GM23338 (cell line): ENCODE measurements around the gene MYT1. TPM values are rescaled to one million over a fixed set of nuclear protein-coding genes. Genes with fewer than 3 reads are reported as not detected.

ENCODE experiments used
- ATAC-seq: fragments of 200-7000 bp; cut with Tn5 transposase; 3 replicates; pipeline ENCODE4 v1.9.1; 2020
- DNase-seq: peaks from one replicate; pipeline ENCODE4 v3.0.0-alpha.2; 2015; ENCODE audit warnings: low spot score
- H2AFZ ChIP-seq: fragments of 200-600 bp; sonication (generic); 2 replicates; pipeline ENCODE4 v1.8.0; 2016; ENCODE audit warnings: antibody characterized with exemption, mild to moderate bottlenecking, moderate library complexity
- H3F3A ChIP-seq: fragments of 200-600 bp; sonication (generic); replicated peaks from 2 replicates; pipeline ENCODE4 v1.8.0; 2017; ENCODE audit warnings: antibody characterized with exemption, mixed run types, low read depth
- H3K27ac ChIP-seq: fragments of 200-600 bp; sonication (generic); 2 replicates; pipeline ENCODE4 v1.6.1; 2016; ENCODE audit warnings: low read depth
- H3K27me3 ChIP-seq: fragments of 200-600 bp; sonication (generic); 2 replicates; pipeline ENCODE4 v1.8.0; 2016; ENCODE audit warnings: mild to moderate bottlenecking, mixed run types, moderate library complexity; ENCODE audit not compliant: insufficient read depth
- H3K36me3 ChIP-seq: fragments of 200-600 bp; sonication (generic); 2 replicates; pipeline ENCODE4 v1.8.0; 2016; ENCODE audit warnings: mild to moderate bottlenecking; ENCODE audit not compliant: insufficient read depth
- H3K4me1 ChIP-seq: fragments of 200-600 bp; sonication (generic); 2 replicates; pipeline ENCODE4 v1.8.0; 2016; ENCODE audit warnings: mild to moderate bottlenecking, moderate library complexity; ENCODE audit not compliant: insufficient read depth
- H3K4me2 ChIP-seq: fragments of 200-600 bp; sonication (generic); 2 replicates; pipeline ENCODE4 v1.7.1; 2017; ENCODE audit warnings: mixed run types
- H3K4me3 ChIP-seq: fragments of 200-600 bp; sonication (generic); 2 replicates; pipeline ENCODE4 v1.6.1; 2016; ENCODE audit warnings: mixed run types
- H3K79me2 ChIP-seq: fragments of 200-600 bp; sonication (generic); replicated peaks from 2 replicates; pipeline ENCODE4 v1.8.0; 2017; ENCODE audit warnings: mild to moderate bottlenecking; ENCODE audit not compliant: insufficient read depth
- H3K9me2 ChIP-seq: fragments of 200-600 bp; sonication (generic); 2 replicates; pipeline ENCODE4 v1.8.0; 2017; ENCODE audit not compliant: insufficient read depth
- H4K20me1 ChIP-seq: fragments of 200-600 bp; sonication (generic); replicated peaks from 2 replicates; pipeline ENCODE4 v1.8.0; 2017; ENCODE audit warnings: mild to moderate bottlenecking; ENCODE audit not compliant: insufficient read depth
- H3K27ac Mint-ChIP-seq: 2 replicates; pipeline ENCODE4 v1.8.0; 2020; ENCODE audit warnings: inconsistent platforms, mild to moderate bottlenecking, moderate library complexity, mixed read lengths
- H3K27me3 Mint-ChIP-seq: 3 replicates; pipeline ENCODE4 v1.8.0; 2022; ENCODE audit warnings: low read depth, mild to moderate bottlenecking, moderate library complexity, mixed read lengths, inconsistent platforms; ENCODE audit not compliant: insufficient read depth, poor library complexity
- H3K36me3 Mint-ChIP-seq: 3 replicates; pipeline ENCODE4 v1.8.0; 2021; ENCODE audit warnings: low read depth, mild to moderate bottlenecking, inconsistent platforms, moderate library complexity, mixed read lengths
- H3K4me1 Mint-ChIP-seq: 3 replicates; pipeline ENCODE4 v1.8.0; 2020; ENCODE audit warnings: mild to moderate bottlenecking, inconsistent platforms, mixed read lengths
- H3K4me3 Mint-ChIP-seq: 3 replicates; pipeline ENCODE4 v1.8.0; 2021; ENCODE audit warnings: moderate library complexity, mild to moderate bottlenecking, inconsistent platforms, mixed read lengths
- H3K9me3 Mint-ChIP-seq: 3 replicates; pipeline ENCODE4 v1.8.0; 2020; ENCODE audit warnings: moderate library complexity, mild to moderate bottlenecking, inconsistent platforms, mixed read lengths
- EZH2 ChIP-seq: fragments of 200-600 bp; sonication (generic); IDR thresholded peaks from one replicate; pipeline ENCODE4 v1.8.0; 2017; ENCODE audit warnings: antibody characterized with exemption, mild to moderate bottlenecking, low read depth; ENCODE audit not compliant: unreplicated experiment
- JUNB ChIP-seq: IDR thresholded peaks from one replicate; pipeline ENCODE4 v1.6.1; 2016; ENCODE audit warnings: antibody characterized with exemption; ENCODE audit not compliant: unreplicated experiment
- STAT1 ChIP-seq: IDR thresholded peaks from one replicate; pipeline ENCODE4 v1.6.1; 2016; ENCODE audit warnings: antibody characterized with exemption; ENCODE audit not compliant: unreplicated experiment
- polyA plus RNA-seq: library from polyadenylated mRNA; unstranded; fragments of >200 nt; fragmentation: Nextera tagmentation; extraction: Ambion mirVana; gene quantifications from 2 replicates; pipeline ENCODE4 v1.2.1, GENCODE V29; 2016
- total RNA-seq: library from RNA; depleted of rRNA; stranded (reverse); fragments of >200 nt; shearing (Covaris generic); gene quantifications from 2 replicates; pipeline ENCODE4 v1.2.3, GENCODE V29; 2014
- TF ChIP-seq, protein P1 (sequence below), 2 experiments: fragments of 200-600 bp in 1 of 2; sonication (generic) in 1 of 2; conservative IDR thresholded peaks; 2 replicates each; pipeline versions ENCODE4 v1.5.1 to v1.6.1; 2016 to 2017; ENCODE audit warnings: antibody characterized with exemption in 2 of 2, low read depth in 2 of 2, mild to moderate bottlenecking in 2 of 2, moderate library complexity in 1 of 2
- TF ChIP-seq, protein P2 (sequence below): fragments of 250-450 bp; sonication (Bioruptor Pico); IDR thresholded peaks from 2 replicates; pipeline ENCODE4 v1.5.0; 2020; ENCODE audit warnings: mild to moderate bottlenecking, moderate library complexity
- TF ChIP-seq, protein P3 (sequence below): IDR thresholded peaks from one replicate; pipeline ENCODE4 v1.6.1; 2018; ENCODE audit warnings: antibody characterized with exemption; ENCODE audit not compliant: unreplicated experiment

MYT1 gene
- total and polyA plus RNA-seq, 2 experiments from 2014 or later: 0.83 to 1.6 TPM

DNA sequence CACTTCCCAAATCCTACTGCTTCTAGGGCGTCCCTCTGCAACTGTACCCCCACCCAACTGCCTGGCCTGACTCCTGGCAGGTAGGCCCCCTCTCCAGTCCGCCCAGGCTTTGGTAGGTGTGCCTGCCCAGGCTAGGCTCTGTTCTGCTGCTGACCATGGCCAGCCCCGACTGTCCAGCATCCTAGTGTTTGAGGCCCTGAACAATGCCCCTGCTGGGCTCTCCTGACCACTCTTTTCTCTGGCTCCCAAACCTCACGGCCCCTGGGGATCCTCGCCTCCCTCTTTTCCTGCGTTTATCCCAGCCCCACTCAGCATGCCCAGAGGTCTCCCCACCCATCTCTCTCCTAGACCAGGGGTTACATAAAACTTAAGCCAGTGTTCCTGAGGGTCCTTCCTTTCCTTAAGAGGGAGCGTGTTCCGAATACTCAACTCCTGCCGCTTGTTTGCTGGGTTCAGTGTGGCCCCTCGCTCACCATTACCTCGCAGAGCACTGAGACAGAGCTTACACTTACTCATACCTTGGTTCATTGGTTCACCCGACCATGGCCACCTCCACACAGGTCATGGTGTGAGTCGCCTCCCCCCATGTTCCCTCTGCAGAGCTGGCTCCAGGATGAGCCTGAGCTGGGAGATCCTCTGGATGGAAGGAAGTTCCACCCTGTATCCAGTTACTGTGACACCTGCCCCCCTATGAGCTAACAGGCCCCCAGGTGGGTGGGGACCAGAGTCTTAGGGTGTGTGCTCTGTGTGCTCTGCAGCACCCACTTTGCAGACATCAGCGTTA is 21.0 kb upstream of the MYT1 start:
- no peak overlapping the region for H3K4me3 Mint-ChIP-seq
- H3K27me3 Mint-ChIP-seq: peaks cover 19% of the 10 kb centered on the region
- DNase-seq (no peak), ATAC-seq (no peak)
- H3K4me3 ChIP-seq: no peak overlapping the region
- no peak for TF ChIP-seq EZH2
- no peak for TF ChIP-seq JUNB
- TF ChIP-seq STAT1: no peak
- peaks cover 16% of the 10 kb centered on the region for H3K4me1 Mint-ChIP-seq
- no peaks in the 10 kb centered on the region for H3K36me3 ChIP-seq
- no peak overlapping the region for H3K27ac Mint-ChIP-seq
- H3K9me2 ChIP-seq: no peaks in the 10 kb centered on the region
- H3K79me2 ChIP-seq: no peaks in the 10 kb centered on the region
- H2AFZ ChIP-seq: no peak overlapping the region
- no peak overlapping the region for H3K4me2 ChIP-seq
- peaks cover 12% of the 10 kb centered on the region; the same call in 2 of the 3 replicates for H3K36me3 Mint-ChIP-seq
- peaks cover 25% of the 10 kb centered on the region for H3K9me3 Mint-ChIP-seq
- H4K20me1 ChIP-seq: no peaks in the 10 kb centered on the region
- no peaks in the 10 kb centered on the region for H3K27me3 ChIP-seq
- 0 out of 2 replicates have a peak, but pooled peaks cover 3% of the 10 kb centered on the region for H3F3A ChIP-seq
- no peak overlapping the region for H3K27ac ChIP-seq
- H3K4me1 ChIP-seq: 0 out of 2 replicates have a peak, but pooled peaks cover 3% of the 10 kb centered on the region

DNA sequence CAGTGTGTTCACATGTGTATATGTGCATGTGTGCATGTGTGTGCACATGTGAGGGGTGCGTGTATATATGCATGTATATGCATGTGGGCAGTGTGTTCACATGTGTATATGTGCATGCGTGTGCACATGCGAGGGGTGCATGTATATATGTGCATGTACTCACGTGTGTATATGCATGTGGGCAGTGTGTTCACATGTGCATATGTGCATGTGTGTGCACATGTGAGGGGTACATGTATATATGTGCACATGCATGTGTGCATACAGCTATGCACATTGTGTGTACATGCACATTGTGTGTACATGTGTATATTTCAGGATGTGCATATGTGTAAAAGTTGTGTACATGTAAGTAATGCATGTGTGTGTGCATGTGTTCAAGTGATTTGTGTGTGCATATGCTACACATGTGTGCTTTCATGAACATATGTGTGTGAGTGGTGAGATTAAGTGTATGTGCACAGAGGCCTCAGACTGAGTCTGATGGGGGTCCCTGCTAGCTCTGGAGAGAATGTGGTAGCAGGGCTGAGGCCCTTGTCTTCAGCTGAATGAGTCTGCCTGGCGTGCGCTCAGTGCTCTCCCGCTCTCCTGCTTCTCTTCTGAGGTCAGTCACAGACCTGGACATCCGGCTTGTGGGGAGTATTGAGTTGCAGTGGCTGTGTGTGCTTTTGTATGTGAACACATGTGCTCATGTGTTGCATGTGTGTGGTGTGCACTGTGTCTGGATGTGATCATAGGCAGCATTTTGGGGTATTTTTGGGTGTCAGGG is 19.9 kb upstream of the MYT1 start:
- no peaks in the 10 kb centered on the region for H3K9me2 ChIP-seq
- H3K36me3 Mint-ChIP-seq: peaks cover 12% of the 10 kb centered on the region; the same call in 2 of the 3 replicates
- no peak for DNase-seq
- TF ChIP-seq, protein P1, sequence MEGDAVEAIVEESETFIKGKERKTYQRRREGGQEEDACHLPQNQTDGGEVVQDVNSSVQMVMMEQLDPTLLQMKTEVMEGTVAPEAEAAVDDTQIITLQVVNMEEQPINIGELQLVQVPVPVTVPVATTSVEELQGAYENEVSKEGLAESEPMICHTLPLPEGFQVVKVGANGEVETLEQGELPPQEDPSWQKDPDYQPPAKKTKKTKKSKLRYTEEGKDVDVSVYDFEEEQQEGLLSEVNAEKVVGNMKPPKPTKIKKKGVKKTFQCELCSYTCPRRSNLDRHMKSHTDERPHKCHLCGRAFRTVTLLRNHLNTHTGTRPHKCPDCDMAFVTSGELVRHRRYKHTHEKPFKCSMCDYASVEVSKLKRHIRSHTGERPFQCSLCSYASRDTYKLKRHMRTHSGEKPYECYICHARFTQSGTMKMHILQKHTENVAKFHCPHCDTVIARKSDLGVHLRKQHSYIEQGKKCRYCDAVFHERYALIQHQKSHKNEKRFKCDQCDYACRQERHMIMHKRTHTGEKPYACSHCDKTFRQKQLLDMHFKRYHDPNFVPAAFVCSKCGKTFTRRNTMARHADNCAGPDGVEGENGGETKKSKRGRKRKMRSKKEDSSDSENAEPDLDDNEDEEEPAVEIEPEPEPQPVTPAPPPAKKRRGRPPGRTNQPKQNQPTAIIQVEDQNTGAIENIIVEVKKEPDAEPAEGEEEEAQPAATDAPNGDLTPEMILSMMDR (conservative IDR thresholded peaks at IDR 0.05; ENCODE audit: low read depth in 2 of 2): no peak
- TF ChIP-seq, protein P2, sequence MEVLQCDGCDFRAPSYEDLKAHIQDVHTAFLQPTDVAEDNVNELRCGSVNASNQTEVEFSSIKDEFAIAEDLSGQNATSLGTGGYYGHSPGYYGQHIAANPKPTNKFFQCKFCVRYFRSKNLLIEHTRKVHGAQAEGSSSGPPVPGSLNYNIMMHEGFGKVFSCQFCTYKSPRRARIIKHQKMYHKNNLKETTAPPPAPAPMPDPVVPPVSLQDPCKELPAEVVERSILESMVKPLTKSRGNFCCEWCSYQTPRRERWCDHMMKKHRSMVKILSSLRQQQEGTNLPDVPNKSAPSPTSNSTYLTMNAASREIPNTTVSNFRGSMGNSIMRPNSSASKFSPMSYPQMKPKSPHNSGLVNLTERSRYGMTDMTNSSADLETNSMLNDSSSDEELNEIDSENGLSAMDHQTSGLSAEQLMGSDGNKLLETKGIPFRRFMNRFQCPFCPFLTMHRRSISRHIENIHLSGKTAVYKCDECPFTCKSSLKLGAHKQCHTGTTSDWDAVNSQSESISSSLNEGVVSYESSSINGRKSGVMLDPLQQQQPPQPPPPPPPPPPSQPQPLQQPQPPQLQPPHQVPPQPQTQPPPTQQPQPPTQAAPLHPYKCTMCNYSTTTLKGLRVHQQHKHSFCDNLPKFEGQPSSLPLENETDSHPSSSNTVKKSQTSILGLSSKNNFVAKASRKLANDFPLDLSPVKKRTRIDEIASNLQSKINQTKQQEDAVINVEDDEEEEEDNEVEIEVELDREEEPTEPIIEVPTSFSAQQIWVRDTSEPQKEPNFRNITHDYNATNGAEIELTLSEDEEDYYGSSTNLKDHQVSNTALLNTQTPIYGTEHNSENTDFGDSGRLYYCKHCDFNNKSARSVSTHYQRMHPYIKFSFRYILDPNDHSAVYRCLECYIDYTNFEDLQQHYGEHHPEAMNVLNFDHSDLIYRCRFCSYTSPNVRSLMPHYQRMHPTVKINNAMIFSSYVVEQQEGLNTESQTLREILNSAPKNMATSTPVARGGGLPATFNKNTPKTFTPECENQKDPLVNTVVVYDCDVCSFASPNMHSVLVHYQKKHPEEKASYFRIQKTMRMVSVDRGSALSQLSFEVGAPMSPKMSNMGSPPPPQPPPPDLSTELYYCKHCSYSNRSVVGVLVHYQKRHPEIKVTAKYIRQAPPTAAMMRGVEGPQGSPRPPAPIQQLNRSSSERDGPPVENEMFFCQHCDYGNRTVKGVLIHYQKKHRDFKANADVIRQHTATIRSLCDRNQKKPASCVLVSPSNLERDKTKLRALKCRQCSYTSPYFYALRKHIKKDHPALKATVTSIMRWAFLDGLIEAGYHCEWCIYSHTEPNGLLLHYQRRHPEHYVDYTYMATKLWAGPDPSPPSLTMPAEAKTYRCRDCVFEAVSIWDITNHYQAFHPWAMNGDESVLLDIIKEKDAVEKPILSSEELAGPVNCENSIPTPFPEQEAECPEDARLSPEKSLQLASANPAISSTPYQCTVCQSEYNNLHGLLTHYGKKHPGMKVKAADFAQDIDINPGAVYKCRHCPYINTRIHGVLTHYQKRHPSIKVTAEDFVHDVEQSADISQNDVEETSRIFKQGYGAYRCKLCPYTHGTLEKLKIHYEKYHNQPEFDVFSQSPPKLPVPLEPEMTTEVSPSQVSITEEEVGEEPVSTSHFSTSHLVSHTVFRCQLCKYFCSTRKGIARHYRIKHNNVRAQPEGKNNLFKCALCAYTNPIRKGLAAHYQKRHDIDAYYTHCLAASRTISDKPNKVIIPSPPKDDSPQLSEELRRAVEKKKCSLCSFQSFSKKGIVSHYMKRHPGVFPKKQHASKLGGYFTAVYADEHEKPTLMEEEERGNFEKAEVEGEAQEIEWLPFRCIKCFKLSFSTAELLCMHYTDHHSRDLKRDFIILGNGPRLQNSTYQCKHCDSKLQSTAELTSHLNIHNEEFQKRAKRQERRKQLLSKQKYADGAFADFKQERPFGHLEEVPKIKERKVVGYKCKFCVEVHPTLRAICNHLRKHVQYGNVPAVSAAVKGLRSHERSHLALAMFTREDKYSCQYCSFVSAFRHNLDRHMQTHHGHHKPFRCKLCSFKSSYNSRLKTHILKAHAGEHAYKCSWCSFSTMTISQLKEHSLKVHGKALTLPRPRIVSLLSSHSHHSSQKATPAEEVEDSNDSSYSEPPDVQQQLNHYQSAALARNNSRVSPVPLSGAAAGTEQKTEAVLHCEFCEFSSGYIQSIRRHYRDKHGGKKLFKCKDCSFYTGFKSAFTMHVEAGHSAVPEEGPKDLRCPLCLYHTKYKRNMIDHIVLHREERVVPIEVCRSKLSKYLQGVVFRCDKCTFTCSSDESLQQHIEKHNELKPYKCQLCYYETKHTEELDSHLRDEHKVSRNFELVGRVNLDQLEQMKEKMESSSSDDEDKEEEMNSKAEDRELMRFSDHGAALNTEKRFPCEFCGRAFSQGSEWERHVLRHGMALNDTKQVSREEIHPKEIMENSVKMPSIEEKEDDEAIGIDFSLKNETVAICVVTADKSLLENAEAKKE: no peak
- TF ChIP-seq, protein P3, sequence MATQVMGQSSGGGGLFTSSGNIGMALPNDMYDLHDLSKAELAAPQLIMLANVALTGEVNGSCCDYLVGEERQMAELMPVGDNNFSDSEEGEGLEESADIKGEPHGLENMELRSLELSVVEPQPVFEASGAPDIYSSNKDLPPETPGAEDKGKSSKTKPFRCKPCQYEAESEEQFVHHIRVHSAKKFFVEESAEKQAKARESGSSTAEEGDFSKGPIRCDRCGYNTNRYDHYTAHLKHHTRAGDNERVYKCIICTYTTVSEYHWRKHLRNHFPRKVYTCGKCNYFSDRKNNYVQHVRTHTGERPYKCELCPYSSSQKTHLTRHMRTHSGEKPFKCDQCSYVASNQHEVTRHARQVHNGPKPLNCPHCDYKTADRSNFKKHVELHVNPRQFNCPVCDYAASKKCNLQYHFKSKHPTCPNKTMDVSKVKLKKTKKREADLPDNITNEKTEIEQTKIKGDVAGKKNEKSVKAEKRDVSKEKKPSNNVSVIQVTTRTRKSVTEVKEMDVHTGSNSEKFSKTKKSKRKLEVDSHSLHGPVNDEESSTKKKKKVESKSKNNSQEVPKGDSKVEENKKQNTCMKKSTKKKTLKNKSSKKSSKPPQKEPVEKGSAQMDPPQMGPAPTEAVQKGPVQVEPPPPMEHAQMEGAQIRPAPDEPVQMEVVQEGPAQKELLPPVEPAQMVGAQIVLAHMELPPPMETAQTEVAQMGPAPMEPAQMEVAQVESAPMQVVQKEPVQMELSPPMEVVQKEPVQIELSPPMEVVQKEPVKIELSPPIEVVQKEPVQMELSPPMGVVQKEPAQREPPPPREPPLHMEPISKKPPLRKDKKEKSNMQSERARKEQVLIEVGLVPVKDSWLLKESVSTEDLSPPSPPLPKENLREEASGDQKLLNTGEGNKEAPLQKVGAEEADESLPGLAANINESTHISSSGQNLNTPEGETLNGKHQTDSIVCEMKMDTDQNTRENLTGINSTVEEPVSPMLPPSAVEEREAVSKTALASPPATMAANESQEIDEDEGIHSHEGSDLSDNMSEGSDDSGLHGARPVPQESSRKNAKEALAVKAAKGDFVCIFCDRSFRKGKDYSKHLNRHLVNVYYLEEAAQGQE: no peak

More for the DNA sequence above, 19.9 kb upstream of the MYT1 start:
- peaks cover 16% of the 10 kb centered on the region for H3K4me1 Mint-ChIP-seq
- Histone ChIP-seq H4K20me1 (no peaks in the 10 kb centered on the region), H3K4me1 (0 out of 2 replicates have a peak, but pooled peaks cover 3% of the 10 kb centered on the region), H3K79me2 (no peaks in the 10 kb centered on the region), H2AFZ (no peak overlapping the region), H3K4me3 (no peak overlapping the region), H3K4me2 (no peak overlapping the region), H3K27me3 (no peaks in the 10 kb centered on the region), H3K36me3 (no peaks in the 10 kb centered on the region), H3K27ac (no peak overlapping the region), H3F3A (0 out of 2 replicates have a peak, but pooled peaks cover 3% of the 10 kb centered on the region)
- H3K4me3 Mint-ChIP-seq: no peak overlapping the region
- no peak for ATAC-seq
- H3K9me3 Mint-ChIP-seq: peaks cover 25% of the 10 kb centered on the region
- no peak overlapping the region for H3K27ac Mint-ChIP-seq
- peaks cover 20% of the 10 kb centered on the region for H3K27me3 Mint-ChIP-seq
